Measurements from ENCODE around the gene OS9. TPM values are rescaled to one million over a fixed set of nuclear protein-coding genes. Genes with fewer than 3 reads are reported as not detected.
"Not testable (repeated sequence)": the region's sequence is repeated elsewhere in the genome, so short reads cannot be mapped to it uniquely, and the experiment has no call there.

The OS9 gene
- total RNA-seq, 1 experiment from 2014 or later: 221 TPM

GRCh38 chr12:57695770-57696432, 2.0 kb downstream of the OS9 start:
- DNase-seq (ENCODE audit: low spot score): no peak

- DNase-seq (ENCODE audit: low spot score): no peak
Measured at GRCh38 chr12:57697076-57697475, 3.1 kb downstream of the OS9 start.

- no peak for DNase-seq (ENCODE audit: low spot score)
Measured at GRCh38 chr12:57698414-57698813, 4.5 kb downstream of the OS9 start.

GRCh38 chr12:57700317-57700716, 6.4 kb downstream of the OS9 start:
- no peak for DNase-seq (ENCODE audit: low spot score)

- no peak for DNase-seq (ENCODE audit: low spot score)
Measured at GRCh38 chr12:57707250-57707649, 13.3 kb downstream of the OS9 start.

GRCh38 chr12:57708296-57708695, 14.4 kb downstream of the OS9 start:
- no peak for DNase-seq (ENCODE audit: low spot score)

GRCh38 chr12:57712701-57713100, 18.8 kb downstream of the OS9 start:
- no peak for DNase-seq (ENCODE audit: low spot score)

GRCh38 chr12:57713209-57713608, 19.3 kb downstream of the OS9 start:
- no peak for DNase-seq (ENCODE audit: low spot score)

- DNase-seq (ENCODE audit: low spot score): not testable (repeated sequence)
Measured at GRCh38 chr12:57715036-57715748, 21.3 kb downstream of the OS9 start.

- no peak for DNase-seq (ENCODE audit: low spot score)
Measured at GRCh38 chr12:57715786-57716185, 21.9 kb downstream of the OS9 start.

GRCh38 chr12:57716305-57716704, 22.4 kb downstream of the OS9 start:
- DNase-seq (ENCODE audit: low spot score): no peak

- no peak for DNase-seq (ENCODE audit: low spot score)
Measured at GRCh38 chr12:57717131-57717530, 23.2 kb downstream of the OS9 start.

- no peak for DNase-seq (ENCODE audit: low spot score)
Measured at GRCh38 chr12:57717846-57718640, 24.1 kb downstream of the OS9 start.

GRCh38 chr12:57718641-57719528, 25.0 kb downstream of the OS9 start:
- DNase-seq (ENCODE audit: low spot score): no peak

- no peak for DNase-seq (ENCODE audit: low spot score)
Measured at GRCh38 chr12:57719777-57720605, 26.1 kb downstream of the OS9 start.

GRCh38 chr12:57720606-57721595, 27.0 kb downstream of the OS9 start:
- DNase-seq (ENCODE audit: low spot score): no peak

GRCh38 chr12:57721846-57722608, 28.1 kb downstream of the OS9 start:
- DNase-seq (ENCODE audit: low spot score): not testable (repeated sequence)

- DNase-seq (ENCODE audit: low spot score): no peak
Measured at GRCh38 chr12:57722716-57723629, 29.0 kb downstream of the OS9 start.

Measured in H4 (cell line).